ENCODE results near the gene LRCH3. TPM values are rescaled to one million over a fixed set of nuclear protein-coding genes. Genes with fewer than 3 reads are reported as not detected.

The LRCH3 gene
- total and polyA plus RNA-seq, 9 of the 15 experiments (the other 6 are each of a cell fraction or from before 2014, with no cell fraction given): 4.6 to 75.3 (median 30.3) TPM

GRCh38 chr3:197756704-197757103 lies 34.4 kb upstream of the LRCH3 start:
- TF ChIP-seq TCFL5 (CRISPR knock-in tag; conservative IDR thresholded peaks at IDR 0.05) (no peak), NEUROD1 (IDR thresholded peaks at IDR 0.05; ENCODE audit: borderline replicate concordance, low read depth, low read length, partially characterized antibody) (no peak), USF2 (CRISPR knock-in tag; IDR thresholded peaks at IDR 0.05) (no peak), POLR2A (conservative IDR thresholded peaks at IDR 0.05) (no peak), NCOA4 (IDR thresholded peaks at IDR 0.05; ENCODE audit: partially characterized antibody) (no peak), HNRNPH1 (optimal IDR thresholded peaks at IDR 0.05; ENCODE audit: low read depth, low read length) (no peak), ZNF76 (CRISPR knock-in tag; IDR thresholded peaks at IDR 0.05; ENCODE audit: borderline replicate concordance) (no peak), BCOR (IDR thresholded peaks at IDR 0.05) (no peak), NONO (IDR thresholded peaks at IDR 0.05; ENCODE audit: low read depth in 2 of 2, low read length in 1 of 2) (no peak), ZNF175 (CRISPR knock-in tag; IDR thresholded peaks at IDR 0.05; ENCODE audit: low read depth) (no peak), ZNF347 (CRISPR knock-in tag; IDR thresholded peaks at IDR 0.05; ENCODE audit: low read depth) (no peak), REST (IDR thresholded peaks at IDR 0.05; ENCODE audit: borderline replicate concordance) (no peak), REST (CRISPR knock-in tag; IDR thresholded peaks at IDR 0.05; ENCODE audit: low read depth) (no peak), ZNF324 (CRISPR knock-in tag; IDR thresholded peaks at IDR 0.05) (no peak), EHMT2 (IDR thresholded peaks at IDR 0.05) (no peak)
- in situ Hi-C loops (cut with MboI) (no loop called here), intact Hi-C loops (cut with micrococcal nuclease) (no loop called here)
- WGBS (ENCODE audit: insufficient coverage, low coverage, missing lambda C conversion rate): 84% methylated on average over 3 of the region's 3 CpGs
- Histone ChIP-seq H4K20me1 (replicated peaks; ENCODE audit: control insufficient read depth, insufficient read depth, low read length) (no peaks in the 10 kb centered on the region; the same call in 1 of the 2 replicates), H3K36me3 (ENCODE audit: control insufficient read depth, insufficient read depth, low read length) (peaks cover 45% of the 10 kb centered on the region), H3K27ac (ENCODE audit: extremely low read depth, low read depth, low read length) (no peak overlapping the region), H3K9me3 (replicated peaks; ENCODE audit: control insufficient read depth, insufficient read depth, low read depth, low read length) (no peaks in the 10 kb centered on the region; the same call in 1 of the 2 replicates), H3K4me1 (replicated peaks in 1 of 2; ENCODE audit: control insufficient read depth in 2 of 2, insufficient read depth in 2 of 2, low read length in 2 of 2) (peaks cover 4 to 13% of the 10 kb centered on the region in 2 experiments; a peak in 4 of 5 replicates), H3K9me1 (ENCODE audit: control insufficient read depth, insufficient read depth, low read length) (no peaks in the 10 kb centered on the region), H3K4me2 (ENCODE audit: insufficient read depth, low read length) (no peak overlapping the region), H3K27me3 (ENCODE audit: control insufficient read depth in 2 of 2, insufficient read depth in 2 of 2, low read length in 2 of 2) (no peaks in the 10 kb centered on the region), H2AFZ (ENCODE audit: low read depth, low read length) (no peak overlapping the region), H3K79me2 (ENCODE audit: control insufficient read depth, insufficient read depth, low read length) (peaks cover 72% of the 10 kb centered on the region), H3K4me3 (no peak overlapping the region), H3K9ac (ENCODE audit: insufficient read depth in 1 of 2, low read depth in 2 of 2, low read length in 2 of 2) (no peak overlapping the region)
- ChIA-PET CTCF (ENCODE audit: low intra/inter-chr PET ratio) (no interaction called here), POLR2A (no interaction called here)
- no TSS peak for BruUV-seq (replicated peaks)
- FAIRE-seq (no peak), DNase-seq (ENCODE audit: extremely low read depth in 1 of 4, low spot score in 3 of 4) (no peak), ATAC-seq (no peak)
